Fibroblast of upper back skin (primary cell): ENCODE results near the gene CCL16.
"Not testable (repeated sequence)": the region's sequence is repeated elsewhere in the genome, so short reads cannot be mapped to it uniquely, and the experiment has no call there.

Experiments
- DNase-seq: peaks from one replicate; pipeline ENCODE4 v3.0.0-alpha.2; 2013

The CCL16 gene, protein sequence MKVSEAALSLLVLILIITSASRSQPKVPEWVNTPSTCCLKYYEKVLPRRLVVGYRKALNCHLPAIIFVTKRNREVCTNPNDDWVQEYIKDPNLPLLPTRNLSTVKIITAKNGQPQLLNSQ

DNA sequence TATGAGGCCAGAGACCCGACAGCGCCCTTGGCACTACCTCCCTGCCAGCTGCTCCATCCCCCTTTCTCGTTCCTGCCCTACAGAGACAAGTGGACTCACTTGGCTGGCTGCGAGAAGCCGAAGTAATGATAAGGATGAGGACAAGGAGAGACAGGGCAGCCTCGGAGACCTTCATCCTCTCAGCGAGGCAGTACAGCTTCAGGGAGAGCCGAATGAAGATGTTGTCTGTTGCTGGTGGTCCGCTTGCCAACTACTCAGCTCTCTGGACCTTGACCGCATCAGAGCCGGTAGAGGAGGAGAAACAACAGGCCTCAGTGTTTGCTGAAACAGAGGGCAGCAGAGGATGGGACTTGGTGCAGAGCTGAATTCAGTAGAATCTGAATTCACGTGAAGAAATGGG lies at the start of gene CCL16:
Gene CCL16 (minus strand): TSS at position 252 of the 400 bp plus-strand sequence. CDS start 77 bp downstream, at position 175.
- no peak for DNase-seq

DNA sequence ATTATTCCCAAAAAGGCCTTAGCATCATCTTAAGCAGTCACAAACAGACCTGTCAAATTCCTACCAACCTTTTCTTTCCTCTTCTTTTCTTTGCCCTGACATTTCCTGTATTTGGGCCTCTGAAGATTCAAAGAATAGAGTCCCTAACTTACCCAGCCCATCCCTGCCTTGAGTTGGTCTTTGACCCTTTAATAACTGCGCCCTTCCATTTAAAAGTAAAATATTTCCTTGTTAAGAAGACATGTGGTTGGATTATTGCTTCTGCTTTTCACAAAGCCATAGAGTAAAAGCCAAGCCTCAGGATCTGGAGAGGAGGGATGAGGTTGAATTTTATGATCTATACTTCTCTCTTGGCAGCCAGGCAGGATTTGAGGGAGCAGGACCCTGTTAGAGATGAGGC lies 49.7 kb upstream of the CCL16 start:
- DNase-seq = no peak

DNA sequence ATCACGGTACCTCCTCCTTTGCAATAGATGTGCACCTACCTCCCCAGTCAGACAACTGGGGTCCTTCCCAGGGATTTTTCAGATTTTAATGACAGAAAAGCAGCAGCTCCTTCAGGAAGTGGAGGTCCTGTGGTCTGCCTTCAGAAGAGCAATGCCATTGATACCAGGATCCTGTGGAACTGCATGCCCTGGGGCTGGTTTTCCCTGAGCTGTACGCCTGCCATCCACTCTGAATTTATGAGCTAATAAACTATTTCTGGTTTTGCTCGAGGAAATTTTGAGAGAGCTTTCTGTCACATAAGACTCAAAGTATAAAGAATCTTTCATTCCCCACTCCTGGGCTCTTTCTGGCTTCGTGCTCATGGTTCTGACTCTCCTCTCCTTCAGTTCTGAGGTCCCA lies 46.5 kb upstream of the CCL16 start:
- DNase-seq = no peak

DNA sequence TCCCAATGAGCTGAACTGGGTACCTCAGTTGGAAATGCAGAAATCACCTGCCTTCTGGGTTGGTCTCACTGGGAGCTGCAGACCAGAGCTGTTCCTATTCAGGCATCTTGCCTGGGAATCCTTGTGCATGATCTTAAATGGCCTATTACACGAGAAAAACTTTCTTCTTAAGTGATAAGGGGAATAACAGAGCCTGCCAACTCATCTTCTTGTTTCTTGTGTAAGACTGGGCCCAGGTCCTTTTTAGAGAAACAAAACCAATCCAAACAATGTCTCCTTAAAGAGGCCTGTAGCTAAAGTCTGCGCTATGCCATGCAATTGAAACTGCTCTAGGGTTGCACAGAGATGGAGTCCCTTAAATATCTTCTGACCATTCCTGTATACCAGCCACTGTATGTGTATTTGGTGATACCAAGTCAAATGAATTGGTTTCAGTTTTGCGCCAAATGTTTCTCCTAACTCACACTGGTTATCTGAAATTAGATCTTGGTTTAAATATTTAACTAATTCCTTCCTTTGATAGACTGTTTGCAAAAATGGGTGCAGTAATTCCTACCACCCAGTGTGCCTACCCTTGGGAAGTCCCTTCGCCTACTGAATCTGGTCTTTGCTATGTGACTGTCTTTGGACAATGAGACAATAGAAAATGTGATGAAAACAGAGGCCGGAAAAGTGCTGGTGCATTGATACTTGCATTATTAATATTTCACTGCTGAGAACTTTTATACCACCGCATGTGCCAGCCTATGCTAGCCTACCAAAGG lies 43.0 kb upstream of the CCL16 start:
- no peak for DNase-seq

DNA sequence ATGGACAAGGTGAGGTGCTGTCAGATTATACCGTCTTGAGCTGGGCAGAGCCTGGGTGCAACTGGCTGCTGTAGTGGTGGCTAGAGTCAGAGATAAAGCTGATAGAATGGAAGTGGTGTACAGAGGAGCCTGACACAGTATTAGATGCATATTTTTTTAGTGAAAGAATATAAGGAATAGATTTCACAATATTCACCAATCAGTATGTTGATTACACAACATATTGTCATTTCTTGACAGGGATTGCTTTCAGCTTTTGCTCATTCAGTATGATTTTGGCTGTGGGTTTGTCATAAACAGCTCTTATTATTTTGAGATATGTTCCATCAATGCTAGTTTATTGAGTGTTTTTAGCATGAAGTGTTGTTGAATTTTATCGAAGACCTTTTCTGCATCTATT lies 38.1 kb upstream of the CCL16 start:
- DNase-seq = no peak

DNA sequence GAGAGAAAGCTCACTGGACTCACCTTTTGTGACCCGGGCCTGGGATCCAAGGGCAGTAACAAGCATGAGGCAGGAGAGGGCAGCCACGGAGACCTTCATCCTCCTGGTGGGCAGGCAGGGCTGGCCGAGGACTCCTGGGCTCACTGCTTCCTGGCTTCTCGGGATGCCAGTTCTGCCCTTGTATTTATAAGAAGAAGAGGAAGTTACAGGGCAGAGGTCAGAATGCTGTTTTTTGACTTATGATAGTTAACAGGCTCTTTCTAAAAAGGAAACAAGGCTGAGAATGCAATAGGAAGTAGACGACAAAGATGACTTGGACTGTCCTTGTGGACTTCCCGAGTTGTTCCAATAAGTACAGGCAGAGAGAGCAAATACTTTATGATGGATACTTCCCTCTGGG lies 36.5 kb upstream of the CCL16 start, which contains the start of gene CCL23:
Gene CCL23 (minus strand): TSS at position 174 of the 400 bp plus-strand sequence. CDS start 75 bp downstream, at position 99.
- DNase-seq = no peak

DNA sequence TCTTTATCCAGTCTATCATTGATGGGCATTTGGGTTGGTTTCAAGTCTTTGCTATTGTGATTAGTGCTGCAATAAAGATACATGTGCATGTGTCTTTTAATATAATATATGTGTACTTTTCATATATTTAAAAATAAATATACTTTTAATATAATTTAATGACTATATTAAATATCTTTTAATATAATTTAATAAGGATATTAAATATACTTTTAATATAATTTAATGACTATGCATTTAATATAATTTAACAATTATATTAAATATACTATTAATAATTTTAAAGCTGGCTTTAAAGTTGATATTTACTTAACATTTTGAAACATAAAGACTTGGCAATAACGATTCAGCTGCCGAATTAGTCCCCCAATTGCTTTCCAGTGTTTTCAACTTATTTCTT lies 35.3 kb upstream of the CCL16 start:
- no peak for DNase-seq

DNA sequence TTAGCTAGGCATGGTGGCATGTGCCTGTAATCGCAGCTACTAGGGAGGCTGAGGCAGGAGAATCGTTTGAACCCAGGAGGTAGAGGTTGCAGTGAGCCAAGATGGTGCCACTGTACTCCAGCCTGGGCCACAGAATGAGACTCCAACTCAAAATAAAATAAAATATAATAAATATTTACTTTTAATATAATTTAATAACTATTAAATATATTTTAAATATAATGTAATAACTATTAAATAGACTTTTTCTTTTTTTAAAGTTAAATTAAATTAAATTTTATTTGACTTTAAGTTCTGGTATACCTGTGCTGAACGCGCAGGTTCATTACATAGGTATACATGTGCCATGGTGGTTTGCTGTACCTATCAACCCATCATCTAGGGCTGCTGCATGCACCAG lies 34.6 kb upstream of the CCL16 start:
- not testable (repeated sequence) for DNase-seq

DNA sequence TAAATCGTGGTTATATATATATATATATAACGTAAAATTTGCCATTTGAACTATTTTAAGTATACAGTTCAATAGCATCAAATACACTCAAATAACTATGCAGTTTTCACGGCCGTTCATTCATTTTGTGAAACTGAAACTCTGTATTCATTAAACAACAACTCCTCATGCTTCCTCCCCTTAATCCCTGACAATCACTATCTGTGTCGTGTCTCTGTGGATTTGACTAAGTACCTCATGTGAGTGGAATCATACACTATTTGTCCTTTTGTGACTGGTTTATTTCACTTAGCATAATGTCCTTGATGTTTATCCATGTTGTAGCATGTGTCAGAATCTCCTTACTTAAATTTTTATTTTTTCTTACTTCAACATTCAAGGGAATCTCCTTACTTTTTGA lies 33.6 kb upstream of the CCL16 start:
- no peak for DNase-seq

DNA sequence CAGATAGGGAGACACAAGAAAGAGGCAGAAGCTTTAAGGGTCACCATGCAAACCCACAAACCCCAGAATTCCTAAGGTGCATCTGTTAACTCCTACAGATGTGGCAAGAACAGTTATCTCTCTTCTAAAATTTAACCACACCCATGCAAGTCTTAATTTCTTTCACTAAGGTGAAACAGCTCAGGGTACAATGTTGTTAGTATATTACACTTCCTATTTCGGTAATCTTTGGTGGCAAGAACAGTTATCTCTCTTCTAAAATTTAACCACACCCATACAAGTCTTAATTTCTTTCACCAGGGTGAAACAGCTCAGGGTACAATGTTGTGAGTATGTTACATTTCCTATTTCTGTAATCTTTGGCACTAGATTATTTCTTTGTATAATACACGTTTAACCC lies 29.9 kb upstream of the CCL16 start:
- no peak for DNase-seq

DNA sequence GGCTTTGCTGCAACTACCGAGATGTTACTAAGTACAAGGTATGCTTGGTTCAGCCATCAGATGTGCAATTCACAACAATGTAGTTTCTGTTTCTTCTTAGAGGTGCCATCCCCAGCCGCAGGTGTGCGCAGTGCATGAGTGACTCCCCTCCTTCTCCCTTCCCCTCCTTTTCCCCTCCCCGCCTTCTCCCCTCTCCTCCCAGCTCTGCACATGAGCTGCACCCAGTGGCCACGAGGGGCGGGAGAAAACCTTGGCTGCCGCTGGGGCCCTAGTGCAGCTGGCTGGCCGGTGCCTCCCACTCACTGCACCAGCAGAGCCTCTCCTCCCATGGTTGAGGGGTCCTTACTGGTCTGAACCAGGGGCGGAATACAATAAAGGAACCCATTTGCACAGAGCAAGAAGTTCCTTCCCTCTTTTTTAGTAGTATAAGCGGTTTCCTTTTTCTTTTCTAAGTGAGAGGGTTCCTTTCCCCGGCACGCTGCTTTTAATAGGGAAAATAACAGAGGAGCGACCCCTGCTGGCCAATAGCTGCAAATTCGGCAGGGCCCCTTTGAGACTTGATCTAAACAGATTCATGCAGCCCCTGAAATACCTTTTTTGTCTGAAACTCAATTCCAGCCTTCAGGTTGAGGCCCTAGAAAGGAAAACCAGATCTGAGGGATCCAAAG lies 27.8 kb upstream of the CCL16 start:
- peak; percentile 3 for DNase-seq

DNA sequence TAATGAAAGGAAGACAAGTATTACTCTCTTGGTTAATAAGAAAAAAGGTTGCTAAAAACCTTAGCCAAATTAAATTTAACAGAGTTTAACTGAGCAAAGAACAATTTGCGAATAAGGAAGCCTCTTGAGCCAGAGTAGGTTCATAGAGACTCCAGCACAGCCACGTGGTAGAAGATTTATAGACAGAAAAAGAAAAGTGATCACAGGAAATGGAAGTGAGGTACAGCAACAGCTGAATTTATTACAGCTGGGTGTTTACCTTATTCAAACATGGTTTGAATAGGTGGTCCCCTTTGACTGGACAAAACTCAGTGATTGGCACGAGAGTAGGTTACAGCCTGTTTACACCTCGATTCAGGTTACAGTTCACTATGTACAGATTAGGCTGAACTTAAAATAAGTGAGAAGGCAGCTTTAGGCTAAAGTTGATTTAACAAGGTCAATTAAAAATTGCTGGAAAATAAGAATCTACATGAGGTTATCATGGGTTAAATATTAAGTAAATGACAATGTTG lies 23.4 kb upstream of the CCL16 start:
- DNase-seq = no peak

DNA sequence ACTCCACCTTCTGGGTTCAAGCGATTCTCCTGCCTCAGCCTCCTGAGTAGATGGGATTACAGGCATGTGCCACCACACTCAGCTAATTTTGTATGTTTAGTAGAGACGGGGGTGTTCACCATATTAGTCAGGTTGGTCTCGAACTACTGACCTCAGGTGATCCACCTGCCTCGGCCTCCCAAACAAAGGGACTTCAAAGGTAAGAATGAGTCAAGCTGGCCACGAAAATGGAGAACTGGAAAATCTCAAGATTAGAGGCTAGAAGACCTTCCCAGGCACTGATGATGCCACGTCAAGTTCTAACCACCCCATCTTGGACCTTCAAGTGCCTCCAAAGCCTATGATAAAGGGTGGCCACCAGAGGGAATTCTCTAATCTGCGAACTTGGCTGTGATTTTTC lies 21.3 kb upstream of the CCL16 start:
- no peak for DNase-seq

DNA sequence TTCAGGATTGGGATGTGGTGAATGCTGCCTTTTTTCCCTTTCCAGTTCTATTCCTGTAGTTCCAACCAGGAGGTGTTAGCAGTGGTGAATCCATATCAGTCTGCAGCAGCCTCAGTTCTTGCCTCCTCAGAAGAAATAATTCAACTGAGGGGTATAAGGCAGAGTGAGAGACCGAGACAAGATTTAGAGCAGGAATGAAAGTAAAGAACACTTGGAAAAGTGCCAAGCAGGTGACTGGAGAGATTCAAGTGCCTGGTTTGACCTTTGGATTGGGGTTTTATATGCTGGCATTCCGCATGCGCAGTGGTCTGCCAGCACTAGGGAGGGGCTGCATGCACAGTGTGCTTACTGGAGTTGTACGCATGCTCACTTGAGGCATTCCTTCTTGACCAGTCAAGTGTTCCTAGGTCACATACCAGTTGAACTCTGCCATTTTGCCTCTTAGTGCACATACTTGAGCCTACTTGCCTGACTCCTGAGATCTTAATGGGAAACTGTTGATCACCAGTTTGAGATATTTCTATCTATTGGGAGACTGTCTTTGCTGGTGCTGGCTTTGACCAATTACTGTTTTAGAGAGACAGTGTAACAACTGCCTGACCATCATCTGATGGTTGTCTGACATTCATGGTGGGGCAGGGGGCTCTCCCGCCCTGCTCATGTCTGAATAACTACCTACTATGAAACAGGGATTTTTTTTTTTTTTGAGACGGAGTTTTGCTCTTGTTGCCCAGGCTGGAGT lies 20.7 kb upstream of the CCL16 start:
- no peak for DNase-seq

DNA sequence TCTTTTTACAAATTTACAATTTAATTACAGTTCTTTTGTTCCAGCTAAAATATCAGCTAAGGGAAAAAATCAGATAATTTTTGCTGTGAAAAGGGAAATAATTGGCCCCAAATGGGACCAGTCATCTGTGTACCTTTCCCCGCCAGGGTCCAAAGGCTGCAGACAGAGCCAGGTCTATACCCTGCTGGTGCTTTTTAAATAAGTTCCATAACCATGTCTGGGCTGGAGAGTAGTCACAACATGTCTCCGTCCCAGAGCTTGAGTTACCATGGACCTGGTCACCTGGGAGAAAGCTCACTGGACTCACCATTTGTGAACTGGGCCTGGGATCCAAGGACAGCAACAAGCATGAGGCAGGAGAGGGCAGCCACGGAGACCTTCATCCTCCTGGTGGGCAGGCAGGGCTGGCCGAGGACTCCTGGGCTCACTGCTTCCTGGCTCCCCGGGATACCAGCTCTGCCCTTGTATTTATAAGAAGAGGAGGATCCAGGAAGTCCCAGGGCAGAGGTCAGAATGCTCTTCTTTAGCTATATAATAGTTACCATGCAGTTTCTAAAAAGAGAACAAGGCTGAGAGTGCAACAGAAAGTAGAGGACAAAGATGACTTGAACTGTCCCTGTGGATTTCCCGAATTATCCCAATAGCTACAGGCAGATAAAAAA lies 19.9 kb upstream of the CCL16 start, which contains the start of gene CCL15:
Gene CCL15 (minus strand): TSS at position 444 of the 662 bp plus-strand sequence. CDS start 61 bp downstream, at position 383.
- no peak for DNase-seq

DNA sequence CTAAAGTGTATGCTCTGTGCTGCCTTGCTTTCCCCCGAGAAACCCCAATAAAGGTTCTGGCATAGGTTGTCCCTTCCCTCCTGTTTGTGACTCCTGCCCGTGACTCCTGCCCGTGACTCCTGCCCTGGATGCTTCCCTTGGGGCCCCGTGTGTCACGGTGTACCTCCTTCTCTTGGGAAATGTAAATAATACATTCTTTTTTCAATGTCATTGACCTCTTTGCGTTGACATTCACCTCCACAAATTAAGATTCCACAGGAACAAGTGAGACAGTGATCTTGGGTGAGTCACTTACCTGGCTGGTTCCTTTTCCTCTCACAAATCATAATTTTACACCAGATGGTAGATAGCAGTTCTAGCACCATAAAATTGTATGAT lies 19.4 kb upstream of the CCL16 start:
- DNase-seq = no peak

DNA sequence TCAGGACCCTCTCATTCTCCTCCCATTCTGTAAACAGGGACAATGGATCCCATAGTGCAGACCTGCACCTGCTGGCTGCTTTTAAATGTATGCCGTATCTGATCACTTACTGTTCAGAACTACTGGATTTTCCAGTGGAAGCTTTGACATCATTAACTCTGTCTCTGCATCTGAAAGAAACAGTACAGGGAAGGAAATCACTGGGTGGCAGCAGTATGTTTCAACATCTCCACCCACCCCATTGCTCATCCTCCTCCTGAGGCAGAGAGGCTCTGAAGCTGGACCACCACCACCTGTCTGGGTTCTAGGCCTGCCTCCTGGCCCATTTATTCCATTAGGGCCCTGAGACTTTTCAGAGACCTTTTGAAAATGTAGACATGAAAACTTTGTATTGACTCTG lies 17.5 kb upstream of the CCL16 start:
- no peak for DNase-seq

DNA sequence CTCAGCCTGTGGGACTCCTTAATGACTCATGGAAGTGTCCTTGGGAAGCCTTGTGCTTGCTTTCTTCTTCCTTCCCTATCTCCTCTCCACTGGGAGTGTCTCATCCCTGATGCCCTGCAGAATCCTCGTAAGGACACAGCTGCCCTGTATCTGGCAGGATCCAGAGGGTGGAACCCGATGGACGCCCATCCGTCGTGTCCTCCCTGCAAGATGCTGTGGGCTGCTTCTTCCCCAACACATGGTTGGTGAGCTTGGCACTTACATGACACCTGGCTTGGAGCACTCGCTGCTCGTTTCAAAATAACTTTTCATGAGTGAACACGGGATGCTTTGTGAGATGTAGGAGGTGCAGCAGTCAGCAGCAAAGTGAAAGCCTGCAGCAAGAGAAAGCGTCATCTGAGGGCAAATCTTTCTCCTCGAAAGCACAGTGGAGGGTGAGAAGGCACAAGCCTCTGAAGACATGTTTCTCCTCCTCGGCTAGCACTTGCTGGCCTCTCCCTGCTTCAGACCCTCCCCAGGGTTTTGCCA lies 16.8 kb upstream of the CCL16 start:
- no peak for DNase-seq

DNA sequence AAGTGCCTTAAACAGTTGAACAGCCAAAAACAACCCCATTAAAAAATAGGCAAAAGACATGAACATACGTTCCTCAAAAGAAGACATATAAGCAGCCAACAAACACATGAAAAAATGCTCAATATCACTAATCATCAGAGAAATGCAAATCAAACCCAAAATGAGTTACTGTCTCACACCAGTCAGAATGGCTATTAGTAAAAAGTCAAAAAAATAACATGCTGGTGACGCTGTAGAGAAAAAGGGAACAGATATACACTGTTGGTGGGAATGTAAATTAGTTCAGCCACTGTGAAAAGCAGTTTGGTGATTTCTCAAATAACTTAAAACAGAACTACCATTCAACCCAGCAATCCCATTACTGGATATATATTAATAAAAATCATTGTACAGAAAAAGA lies 14.0 kb upstream of the CCL16 start:
- not testable (repeated sequence) for DNase-seq

DNA sequence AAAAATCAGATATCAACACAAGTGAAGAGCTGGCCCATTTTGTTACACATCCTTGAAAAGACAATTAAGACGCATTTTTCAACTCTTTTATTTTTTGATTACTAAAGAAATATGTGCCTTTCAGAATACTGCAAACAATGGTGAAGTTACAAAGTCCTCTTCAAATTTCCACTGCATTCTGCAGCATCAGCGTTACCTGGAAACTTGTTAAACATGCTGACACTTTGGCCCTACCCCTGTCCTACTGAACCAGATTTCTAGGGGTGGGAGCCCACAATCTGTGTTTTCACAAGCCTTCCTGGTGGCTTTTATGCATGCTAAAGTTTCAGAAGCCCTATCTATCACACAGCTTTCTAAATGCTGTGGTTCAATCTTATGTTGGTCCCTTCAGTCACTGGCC lies 9.8 kb upstream of the CCL16 start:
- DNase-seq = no peak

DNA sequence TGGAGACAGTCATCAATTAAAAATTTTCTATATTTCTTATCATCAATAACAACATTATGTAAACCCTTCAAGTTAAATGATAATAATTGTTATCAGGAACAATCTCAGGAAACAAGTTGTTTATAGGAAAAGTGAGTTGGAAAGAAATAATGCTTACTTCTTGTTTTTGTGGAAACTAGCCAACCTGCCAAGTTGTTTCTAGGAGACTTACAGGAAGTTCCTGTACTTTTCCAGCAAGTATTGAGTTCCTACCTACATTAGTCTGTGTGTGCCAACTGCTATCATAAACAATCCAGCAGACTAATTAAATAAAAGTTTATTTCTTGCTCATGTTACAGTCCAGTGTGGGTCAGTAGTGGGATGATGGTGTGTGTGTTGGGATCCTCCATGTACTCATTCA lies 6.9 kb upstream of the CCL16 start:
- DNase-seq = no peak

DNA sequence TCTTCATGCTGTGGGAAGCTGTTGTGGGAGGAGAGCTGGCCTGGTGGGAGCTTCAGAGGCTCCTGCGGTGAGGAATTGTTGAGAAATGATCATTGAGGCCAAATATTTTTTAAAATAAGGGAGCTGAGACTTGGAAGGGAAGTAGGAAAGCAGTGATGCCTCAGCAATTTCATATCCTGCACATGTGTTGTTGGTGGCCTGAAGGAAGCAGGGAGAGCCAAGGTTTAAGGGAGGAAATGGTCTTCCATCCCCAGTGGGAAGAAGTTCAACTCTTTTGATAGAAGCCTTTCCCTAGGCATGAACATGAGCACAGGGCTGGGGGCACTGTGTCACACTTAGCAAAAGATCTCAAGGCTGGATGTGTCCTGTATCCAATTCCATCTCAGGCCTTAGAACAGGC lies 5.3 kb upstream of the CCL16 start, which contains the start of gene CCL14:
Gene CCL14 (minus strand): TSS at position 87 of the 400 bp plus-strand sequence. CDS start 80 bp downstream, at position 7.
- DNase-seq = no peak
